Ishikawa (cell line): ENCODE data around the gene GALNT10.

ENCODE experiments used
- CEBPB ChIP-seq: IDR thresholded peaks from 2 replicates; pipeline ENCODE4 v1.6.1; 2012
- EGR1 ChIP-seq: IDR thresholded peaks from 2 replicates; pipeline ENCODE4 v1.6.1; 2012
- EP300 ChIP-seq: IDR thresholded peaks from 2 replicates; pipeline ENCODE4 v1.6.1; 2012; ENCODE audit warnings: borderline replicate concordance
- FOXM1 ChIP-seq: IDR thresholded peaks from 2 replicates; pipeline ENCODE4 v1.6.1; 2012; ENCODE audit warnings: low read depth, borderline replicate concordance
- RAD21 ChIP-seq: IDR thresholded peaks from 2 replicates; pipeline ENCODE4 v1.6.1; 2012; ENCODE audit warnings: low read depth
- TAF1 ChIP-seq: IDR thresholded peaks from 2 replicates; pipeline ENCODE4 v1.6.1; 2012; ENCODE audit warnings: low read depth, mild to moderate bottlenecking
- TCF12 ChIP-seq: IDR thresholded peaks from 2 replicates; pipeline ENCODE4 v1.6.1; 2012; ENCODE audit warnings: low read depth
- TEAD4 ChIP-seq: IDR thresholded peaks from 2 replicates; pipeline ENCODE4 v1.6.1; 2012
- YY1 ChIP-seq: IDR thresholded peaks from 2 replicates; pipeline ENCODE4 v1.6.1; 2012; ENCODE audit warnings: low read depth
- ZBTB7A ChIP-seq: IDR thresholded peaks from 2 replicates; pipeline ENCODE4 v1.6.1; 2012; ENCODE audit warnings: low read depth
- TF ChIP-seq, protein P1 (sequence below): IDR thresholded peaks from 2 replicates; pipeline ENCODE4 v1.6.1; 2012
- TF ChIP-seq, protein P2 (sequence below): IDR thresholded peaks from 2 replicates; pipeline ENCODE4 v1.6.1; 2012
- TF ChIP-seq, protein P3 (sequence below): IDR thresholded peaks from 2 replicates; pipeline ENCODE4 v1.6.1; 2012; ENCODE audit warnings: low read depth, mild to moderate bottlenecking

DNA sequence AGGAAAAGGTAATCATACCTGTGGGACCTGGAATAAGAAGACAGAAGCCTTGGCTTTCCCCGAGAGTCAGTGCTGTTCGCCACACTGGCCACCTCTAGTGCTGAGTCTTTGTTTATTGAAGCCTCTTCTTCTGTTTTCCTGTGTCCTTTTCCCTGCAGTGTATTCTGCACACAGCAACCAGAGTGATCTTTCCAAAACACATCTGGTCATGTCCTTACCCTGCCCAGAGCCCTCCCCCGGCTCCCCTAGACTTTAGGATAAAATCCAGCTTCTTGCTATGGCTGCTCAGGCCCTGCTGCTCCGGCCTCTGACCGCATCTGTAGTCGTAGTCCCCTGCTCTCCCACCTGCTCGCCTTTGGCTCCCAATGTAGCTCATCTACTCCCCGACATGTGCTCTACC is 28.3 kb downstream of the GALNT10 start:
- TF ChIP-seq YY1 (no peak), TAF1 (no peak), CEBPB (no peak), TCF12 (no peak), EP300 (no peak), FOXM1 (no peak), TEAD4 (no peak), EGR1 (no peak), RAD21 (no peak), ZBTB7A (no peak)
- TF ChIP-seq, protein P1, sequence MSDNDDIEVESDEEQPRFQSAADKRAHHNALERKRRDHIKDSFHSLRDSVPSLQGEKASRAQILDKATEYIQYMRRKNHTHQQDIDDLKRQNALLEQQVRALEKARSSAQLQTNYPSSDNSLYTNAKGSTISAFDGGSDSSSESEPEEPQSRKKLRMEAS, result no peak
- TF ChIP-seq, protein P2, sequence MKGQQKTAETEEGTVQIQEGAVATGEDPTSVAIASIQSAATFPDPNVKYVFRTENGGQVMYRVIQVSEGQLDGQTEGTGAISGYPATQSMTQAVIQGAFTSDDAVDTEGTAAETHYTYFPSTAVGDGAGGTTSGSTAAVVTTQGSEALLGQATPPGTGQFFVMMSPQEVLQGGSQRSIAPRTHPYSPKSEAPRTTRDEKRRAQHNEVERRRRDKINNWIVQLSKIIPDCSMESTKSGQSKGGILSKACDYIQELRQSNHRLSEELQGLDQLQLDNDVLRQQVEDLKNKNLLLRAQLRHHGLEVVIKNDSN, result no peak
- TF ChIP-seq, protein P3, sequence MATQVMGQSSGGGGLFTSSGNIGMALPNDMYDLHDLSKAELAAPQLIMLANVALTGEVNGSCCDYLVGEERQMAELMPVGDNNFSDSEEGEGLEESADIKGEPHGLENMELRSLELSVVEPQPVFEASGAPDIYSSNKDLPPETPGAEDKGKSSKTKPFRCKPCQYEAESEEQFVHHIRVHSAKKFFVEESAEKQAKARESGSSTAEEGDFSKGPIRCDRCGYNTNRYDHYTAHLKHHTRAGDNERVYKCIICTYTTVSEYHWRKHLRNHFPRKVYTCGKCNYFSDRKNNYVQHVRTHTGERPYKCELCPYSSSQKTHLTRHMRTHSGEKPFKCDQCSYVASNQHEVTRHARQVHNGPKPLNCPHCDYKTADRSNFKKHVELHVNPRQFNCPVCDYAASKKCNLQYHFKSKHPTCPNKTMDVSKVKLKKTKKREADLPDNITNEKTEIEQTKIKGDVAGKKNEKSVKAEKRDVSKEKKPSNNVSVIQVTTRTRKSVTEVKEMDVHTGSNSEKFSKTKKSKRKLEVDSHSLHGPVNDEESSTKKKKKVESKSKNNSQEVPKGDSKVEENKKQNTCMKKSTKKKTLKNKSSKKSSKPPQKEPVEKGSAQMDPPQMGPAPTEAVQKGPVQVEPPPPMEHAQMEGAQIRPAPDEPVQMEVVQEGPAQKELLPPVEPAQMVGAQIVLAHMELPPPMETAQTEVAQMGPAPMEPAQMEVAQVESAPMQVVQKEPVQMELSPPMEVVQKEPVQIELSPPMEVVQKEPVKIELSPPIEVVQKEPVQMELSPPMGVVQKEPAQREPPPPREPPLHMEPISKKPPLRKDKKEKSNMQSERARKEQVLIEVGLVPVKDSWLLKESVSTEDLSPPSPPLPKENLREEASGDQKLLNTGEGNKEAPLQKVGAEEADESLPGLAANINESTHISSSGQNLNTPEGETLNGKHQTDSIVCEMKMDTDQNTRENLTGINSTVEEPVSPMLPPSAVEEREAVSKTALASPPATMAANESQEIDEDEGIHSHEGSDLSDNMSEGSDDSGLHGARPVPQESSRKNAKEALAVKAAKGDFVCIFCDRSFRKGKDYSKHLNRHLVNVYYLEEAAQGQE, result no peak
